Karpas-422 (cell line): ENCODE measurements around the gene KLHL30. TPM values are rescaled to one million over a fixed set of nuclear protein-coding genes. Genes with fewer than 3 reads are reported as not detected.
"Not testable (repeated sequence)": the region's sequence is repeated elsewhere in the genome, so short reads cannot be mapped to it uniquely, and the experiment has no call there.

Source experiments
- DNase-seq: peaks from one replicate; pipeline ENCODE4 v3.0.0-alpha.2; 2015
- H2AFZ ChIP-seq: fragments of 200-600 bp; sonication (generic); 2 replicates; pipeline ENCODE4 v1.6.1; 2014; ENCODE audit warnings: antibody characterized with exemption, low read length, mixed read lengths
- H3K27ac ChIP-seq: fragments of 200-600 bp; sonication (generic); 2 replicates; pipeline ENCODE4 v1.5.1; 2014; ENCODE audit warnings: mild to moderate bottlenecking, low read length, moderate library complexity
- H3K27me3 ChIP-seq: fragments of 200-600 bp; sonication (generic); 2 replicates; pipeline ENCODE4 v1.6.1; 2014; ENCODE audit warnings: low read length, mixed read lengths
- H3K36me3 ChIP-seq: fragments of 200-600 bp; sonication (generic); 2 replicates; pipeline ENCODE4 v1.6.1; 2014; ENCODE audit warnings: low read length, mixed read lengths; ENCODE audit not compliant: insufficient read depth
- H3K4me1 ChIP-seq: fragments of 200-600 bp; sonication (generic); 2 replicates; pipeline ENCODE4 v1.6.1; 2014; ENCODE audit warnings: mild to moderate bottlenecking, low read length, mixed read lengths
- H3K4me2 ChIP-seq: fragments of 200-600 bp; sonication (generic); 2 replicates; pipeline ENCODE4 v1.6.1; 2014; ENCODE audit warnings: low read length, low read depth, mild to moderate bottlenecking; ENCODE audit not compliant: poor library complexity, severe bottlenecking
- H3K4me3 ChIP-seq: fragments of 200-600 bp; sonication (generic); 2 replicates; pipeline ENCODE4 v1.5.1; 2014; ENCODE audit warnings: mild to moderate bottlenecking, antibody characterized with exemption, low read length, mixed read lengths
- H3K79me2 ChIP-seq: fragments of 200-600 bp; sonication (generic); 2 replicates; pipeline ENCODE4 v1.6.1; 2014; ENCODE audit warnings: mild to moderate bottlenecking, low read length, mixed read lengths
- H3K9ac ChIP-seq: fragments of 200-600 bp; sonication (generic); 2 replicates; pipeline ENCODE4 v1.6.0; 2014; ENCODE audit warnings: low read length
- H3K9me2 ChIP-seq: fragments of 200-600 bp; sonication (generic), shearing (Covaris generic); replicated peaks from 2 replicates; pipeline ENCODE4 v1.6.0; 2014; ENCODE audit warnings: mild to moderate bottlenecking, low read length, moderate library complexity; ENCODE audit not compliant: insufficient read depth
- H3K9me3 ChIP-seq: fragments of 300-700, 200-600 bp; sonication (generic); 2 replicates; pipeline ENCODE4 v1.6.1; 2014; ENCODE audit warnings: low read length, mixed read lengths
- H4K20me1 ChIP-seq: fragments of 200-600 bp; sonication (generic); 2 replicates; pipeline ENCODE4 v1.6.1; 2014; ENCODE audit warnings: mild to moderate bottlenecking, antibody characterized with exemption, low read length, low read depth; ENCODE audit not compliant: insufficient read depth
- total RNA-seq: library from RNA; depleted of rRNA; stranded (reverse); fragments of >200 nt; shearing (Covaris generic); gene quantifications from 2 replicates; pipeline ENCODE4 v1.2.3, GENCODE V29; 2014; ENCODE audit warnings: low replicate concordance

The KLHL30 gene
- total RNA-seq, 1 experiment from 2014 or later = not detected

- not testable (repeated sequence) for H3K9ac ChIP-seq, H3K4me2 ChIP-seq, H3K27me3 ChIP-seq, H3K4me1 ChIP-seq, H3K4me3 ChIP-seq, H3K79me2 ChIP-seq, H3K36me3 ChIP-seq, DNase-seq, H4K20me1 ChIP-seq, H3K9me2 ChIP-seq, H2AFZ ChIP-seq, H3K27ac ChIP-seq
- H3K9me3 ChIP-seq = peaks cover 10% of the 10 kb centered on the region; the same call in 1 of the 2 replicates
These were observed 22.8 kb upstream of the KLHL30 start for GRCh38 chr2:238115709-238116108.

- no peak overlapping the region for H3K27ac ChIP-seq
- DNase-seq = no peak
- no peaks in the 10 kb centered on the region for H3K27me3 ChIP-seq
- H3K79me2 ChIP-seq = no peaks in the 10 kb centered on the region
- H3K9me3 ChIP-seq = peaks cover 7% of the 10 kb centered on the region; the same call in 1 of the 2 replicates
- no peak overlapping the region for H3K4me3 ChIP-seq
- no peak overlapping the region for H3K4me2 ChIP-seq
- H3K36me3 ChIP-seq = no peaks in the 10 kb centered on the region; the same call in 1 of the 2 replicates
- H2AFZ ChIP-seq = no peak overlapping the region
- no peaks in the 10 kb centered on the region for H3K9me2 ChIP-seq
- no peaks in the 10 kb centered on the region for H4K20me1 ChIP-seq
- no peaks in the 10 kb centered on the region for H3K4me1 ChIP-seq
- H3K9ac ChIP-seq = no peak overlapping the region
These were observed 21.9 kb upstream of the KLHL30 start for GRCh38 chr2:238116298-238117198.

GRCh38 chr2:238117199-238118154 is 21.0 kb upstream of the KLHL30 start:
- no peak overlapping the region for H2AFZ ChIP-seq
- peaks cover 4% of the 10 kb centered on the region; the same call in 1 of the 2 replicates for H3K9me3 ChIP-seq
- H3K4me3 ChIP-seq = no peak overlapping the region
- no peaks in the 10 kb centered on the region for H3K9me2 ChIP-seq
- no peaks in the 10 kb centered on the region for H3K79me2 ChIP-seq
- H3K27ac ChIP-seq = no peak overlapping the region
- H4K20me1 ChIP-seq = no peaks in the 10 kb centered on the region
- DNase-seq = no peak
- H3K4me2 ChIP-seq = no peak overlapping the region
- H3K27me3 ChIP-seq = no peaks in the 10 kb centered on the region
- no peak overlapping the region for H3K9ac ChIP-seq
- H3K36me3 ChIP-seq = no peaks in the 10 kb centered on the region; the same call in 1 of the 2 replicates
- H3K4me1 ChIP-seq = no peaks in the 10 kb centered on the region

- Histone ChIP-seq H2AFZ (no peak overlapping the region), H4K20me1 (no peaks in the 10 kb centered on the region), H3K9ac (no peak overlapping the region), H3K27ac (no peak overlapping the region), H3K9me2 (no peaks in the 10 kb centered on the region), H3K27me3 (no peaks in the 10 kb centered on the region), H3K4me3 (no peak overlapping the region), H3K36me3 (no peaks in the 10 kb centered on the region), H3K79me2 (no peaks in the 10 kb centered on the region), H3K9me3 (no peaks in the 10 kb centered on the region), H3K4me1 (no peaks in the 10 kb centered on the region), H3K4me2 (no peak overlapping the region)
- no peak for DNase-seq
These were observed 18.6 kb upstream of the KLHL30 start for GRCh38 chr2:238119756-238120462.

GRCh38 chr2:238120463-238121298 is 17.8 kb upstream of the KLHL30 start:
- Histone ChIP-seq H3K27ac (no peak overlapping the region), H3K9ac (no peak overlapping the region), H3K9me2 (no peaks in the 10 kb centered on the region), H2AFZ (no peak overlapping the region), H3K36me3 (no peaks in the 10 kb centered on the region), H3K4me2 (no peak overlapping the region), H4K20me1 (no peaks in the 10 kb centered on the region), H3K4me1 (no peaks in the 10 kb centered on the region), H3K79me2 (no peaks in the 10 kb centered on the region), H3K4me3 (no peak overlapping the region), H3K9me3 (no peaks in the 10 kb centered on the region), H3K27me3 (no peaks in the 10 kb centered on the region)
- no peak for DNase-seq

- no peaks in the 10 kb centered on the region for H3K9me3 ChIP-seq
- no peak for DNase-seq
- H3K4me2 ChIP-seq = no peak overlapping the region
- H3K36me3 ChIP-seq = no peaks in the 10 kb centered on the region
- no peak overlapping the region for H3K4me3 ChIP-seq
- no peak overlapping the region for H2AFZ ChIP-seq
- H3K9ac ChIP-seq = no peak overlapping the region
- H3K4me1 ChIP-seq = no peaks in the 10 kb centered on the region
- H3K27ac ChIP-seq = no peak overlapping the region
- no peaks in the 10 kb centered on the region for H4K20me1 ChIP-seq
- no peaks in the 10 kb centered on the region for H3K27me3 ChIP-seq
- H3K9me2 ChIP-seq = no peaks in the 10 kb centered on the region
- H3K79me2 ChIP-seq = no peaks in the 10 kb centered on the region
These were observed 16.8 kb upstream of the KLHL30 start for GRCh38 chr2:238121511-238122286.
